HepG2 (cell line): ENCODE results near the gene TMEM125. TPM values are rescaled to one million over a fixed set of nuclear protein-coding genes. Genes with fewer than 3 reads are reported as not detected.

ENCODE experiments used
- ATAC-seq: fragments of 200-7000 bp; cut with Tn5 transposase; 3 replicates; pipeline ENCODE4 v1.9.1; 2020; ENCODE audit warnings: mild to moderate bottlenecking, moderate library complexity
- BruUV-seq: library from RNA; stranded (reverse); fragments of 400-500 nt; replicated peaks from 2 replicates; lab custom pipeline; 2021; lab: Mats Ljungman, UMichigan
- CTCF ChIA-PET: fragments of 300-600 bp; formaldehyde crosslinking; extraction: SDS; loops from one replicate; lab custom pipeline; 2021; ENCODE audit warnings: low total read pairs, inconsistent platforms, low intra/inter-chr PET ratio; lab: Yijun Ruan, JAX
- POLR2A ChIA-PET: fragments of 350-600 bp; sonication (Branson Sonifier 250); formaldehyde crosslinking; loops from one replicate; lab custom pipeline; 2020; ENCODE audit warnings: antibody characterized with exemption, inconsistent platforms; lab: Yijun Ruan, JAX
- DNase-seq: peaks from one replicate; pipeline ENCODE4 v3.0.0-alpha.2; 2015; ENCODE audit warnings: low spot score
- FAIRE-seq: peaks from 3 replicates; lab custom pipeline; 2011; peaks lifted over from hg19 to GRCh38; lab: Jason Lieb, UNC
- H2AFZ ChIP-seq: one replicate; pipeline ENCODE4 v1.6.1; 2011; ENCODE audit warnings: low read length, inconsistent platforms
- H3K27ac ChIP-seq: fragments of 300-600 bp; 3 replicates; pipeline ENCODE4 v1.8.0; 2011; ENCODE audit warnings: mixed run types, mild to moderate bottlenecking, mixed read lengths, low read length, inconsistent platforms; ENCODE audit not compliant: insufficient read depth; ENCODE audit errors: extremely low read length
- H3K27me3 ChIP-seq, 2 experiments: fragments of 200-600 bp in 1 of 2; 2 replicates in 1 of 2; 3 replicates in 1 of 2; pipeline versions ENCODE4 v1.6.0 to v1.8.0; 2011; ENCODE audit warnings: low read length in 2 of 2, mild to moderate bottlenecking in 2 of 2, moderate library complexity in 2 of 2, inconsistent platforms in 1 of 2; ENCODE audit not compliant: insufficient read depth in 2 of 2, control insufficient read depth in 1 of 2
- H3K36me3 ChIP-seq, 2 experiments: fragments of 200-600 bp in 1 of 2; replicated peaks in 1 of 2; 2 replicates in 1 of 2; 3 replicates in 1 of 2; pipeline versions ENCODE4 v1.5.1 to v1.8.0; 2011; ENCODE audit warnings: low read length in 2 of 2, inconsistent platforms in 1 of 2; ENCODE audit not compliant: insufficient read depth in 2 of 2, control insufficient read depth in 1 of 2
- H3K4me1 ChIP-seq: 2 replicates; pipeline ENCODE4 v1.5.1; 2012; ENCODE audit warnings: low read length, inconsistent platforms; ENCODE audit not compliant: insufficient read depth
- H3K4me2 ChIP-seq: 2 replicates; pipeline ENCODE4 v1.6.0; 2011; ENCODE audit warnings: low read depth, low read length, inconsistent platforms
- H3K4me3 ChIP-seq, 3 experiments: fragments of 200-600 bp in 1 of 3; sonication (generic), shearing (Covaris generic) in 1 of 3; replicated peaks in 1 of 3; 2 replicates each; pipeline ENCODE4 v1.5.1; 2011 to 2016; ENCODE audit warnings: low read length in 3 of 3, inconsistent platforms in 2 of 3, low read depth in 2 of 3, mild to moderate bottlenecking in 2 of 3, control low read depth in 1 of 3, mixed read lengths in 1 of 3; ENCODE audit not compliant: insufficient read depth in 1 of 3
- H3K79me2 ChIP-seq: one replicate; pipeline ENCODE4 v1.6.1; 2011; ENCODE audit warnings: low read length, inconsistent platforms; ENCODE audit not compliant: insufficient read depth
- H3K9ac ChIP-seq: 2 replicates; pipeline ENCODE4 v1.6.0; 2011; ENCODE audit warnings: mild to moderate bottlenecking, low read depth, low read length, inconsistent platforms; ENCODE audit not compliant: insufficient read depth
- H3K9me3 ChIP-seq: 2 replicates; pipeline ENCODE4 v1.5.1; 2012; ENCODE audit warnings: mild to moderate bottlenecking, low read length
- H4K20me1 ChIP-seq: 2 replicates; pipeline ENCODE4 v1.6.0; 2011; ENCODE audit warnings: inconsistent platforms, mild to moderate bottlenecking, low read length, moderate library complexity; ENCODE audit not compliant: insufficient read depth
- BRF2 ChIP-seq: sonication (generic); formaldehyde crosslinking; IDR thresholded peaks from 2 replicates; pipeline ENCODE4 v1.8.1; 2022; ENCODE audit warnings: mild to moderate bottlenecking, missing genetic modification reagents
- DR1 ChIP-seq: sonication (generic); formaldehyde crosslinking; IDR thresholded peaks from 2 replicates; pipeline ENCODE4 v1.8.0; 2021; ENCODE audit warnings: mild to moderate bottlenecking, missing genetic modification reagents, inconsistent platforms
- ERF ChIP-seq: IDR thresholded peaks from 2 replicates; pipeline ENCODE4 v1.6.1; 2018; ENCODE audit warnings: missing biosample characterization, missing genetic modification reagents
- HDAC2 ChIP-seq: sonication (generic); formaldehyde crosslinking; IDR thresholded peaks from 2 replicates; pipeline ENCODE4 v1.4.0; 2020; ENCODE audit warnings: missing genetic modification reagents
- ZFP82 ChIP-seq: sonication (generic); formaldehyde crosslinking; IDR thresholded peaks from 2 replicates; pipeline ENCODE4 v1.5.1; 2020; ENCODE audit warnings: mild to moderate bottlenecking, missing genetic modification reagents, borderline replicate concordance
- ZNF136 ChIP-seq: sonication (generic); formaldehyde crosslinking; IDR thresholded peaks from 2 replicates; pipeline ENCODE4 v1.8.1; 2022; ENCODE audit warnings: low read depth, mild to moderate bottlenecking, moderate library complexity, missing genetic modification reagents
- WGBS: methylation state at CpG from one replicate; pipeline ENCODE4 v1.1.6; 2017; ENCODE audit warnings: low lambda C conversion rate; 5-methylcytosine and 5-hydroxymethylcytosine counted together
- in situ Hi-C: cut with HindIII; loops from 2 replicates; pipeline ENCODE4 v1.10.0; 2017; ENCODE audit warnings: low pct_unique_long_range_greater_than_20kb; ENCODE audit not compliant: extremely low pct_ligation_motif_present
- intact Hi-C: fragments of 100-400 bp; cut with micrococcal nuclease; formaldehyde crosslinking; loops from one replicate; pipeline ENCODE4 v1.10.0; 2022; ENCODE audit not compliant: unreplicated experiment
- polyA plus RNA-seq, 8 experiments: library from polyadenylated mRNA; depleted of rRNA in 3 of 8; stranded (reverse) in 7 of 8; unstranded in 1 of 8; fragments of >200 nt; fragmentation: Illumina TruSeq in 4 of 8; extraction: Trizol in 4 of 8; gene quantifications; 2 replicates each; pipeline versions ENCODE4 v1.2.1 to v1.2.3, GENCODE V29; 2011 to 2016; ENCODE audit warnings: low read depth in 4 of 8, missing spikeins in 1 of 8, mixed read lengths in 1 of 8; ENCODE audit not compliant: insufficient read depth in 1 of 8
- total RNA-seq, 5 experiments: library from RNA; depleted of rRNA; stranded (reverse); fragments of >200 nt; fragmentation: Illumina TruSeq; extraction: Trizol; gene quantifications; 2 replicates each; pipeline ENCODE4 v1.2.3, GENCODE V29; 2016; ENCODE audit warnings: low read depth in 1 of 5

TMEM125 gene
- total and polyA plus RNA-seq, 2 of the 13 experiments (the other 11 are each of a cell fraction or from before 2014, with no cell fraction given): 0.03 TPM; not detected in 1

DNA sequence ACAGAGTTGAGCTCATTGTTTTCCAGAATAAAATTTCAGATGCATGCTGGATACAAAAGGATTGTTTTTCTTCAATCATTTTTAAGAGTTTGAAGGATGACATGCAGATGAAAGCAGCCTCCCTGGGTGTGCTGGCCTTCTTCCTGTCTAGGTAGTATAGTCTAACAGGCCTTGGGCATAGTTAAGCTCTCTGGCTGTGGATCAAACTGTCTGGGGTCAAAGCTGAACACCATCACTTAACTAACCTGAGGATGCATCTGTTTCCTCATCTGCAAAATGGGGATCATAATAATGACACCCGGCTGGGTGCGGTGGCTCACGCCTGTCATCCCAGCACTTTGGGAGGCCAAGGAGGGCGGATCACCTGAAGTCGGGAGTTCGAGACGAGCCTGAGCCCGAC, 25.0 kb downstream of the TMEM125 start:
- no peak overlapping the region for H2AFZ ChIP-seq
- H3K4me3 ChIP-seq: no peak overlapping the region
- H3K4me1 ChIP-seq: peaks cover 9% of the 10 kb centered on the region
- ChIA-PET CTCF (no interaction called here), POLR2A (no interaction called here)
- no peak overlapping the region for H3K9ac ChIP-seq
- H3K4me2 ChIP-seq: no peak overlapping the region
- peaks cover 1 to 29% of the 10 kb centered on the region in 2 experiments; a peak in 4 of 5 replicates for H3K27me3 ChIP-seq
- no peaks in the 10 kb centered on the region for H4K20me1 ChIP-seq
- ATAC-seq: no peak
- H3K9me3 ChIP-seq: no peaks in the 10 kb centered on the region
- in situ Hi-C loops (no loop called here), intact Hi-C loops (no loop called here)
- DNase-seq: no peak
- H3K36me3 ChIP-seq: no peaks in the 10 kb centered on the region
- no peak overlapping the region for H3K27ac ChIP-seq
- 77% methylated on average over 8 of the region's 8 CpGs for WGBS
- FAIRE-seq: no peak
- TF ChIP-seq HDAC2 (CRISPR knock-in tag) (no peak), BRF2 (CRISPR knock-in tag) (no peak)
- BruUV-seq: no TSS peak
- H3K79me2 ChIP-seq: no peaks in the 10 kb centered on the region

DNA sequence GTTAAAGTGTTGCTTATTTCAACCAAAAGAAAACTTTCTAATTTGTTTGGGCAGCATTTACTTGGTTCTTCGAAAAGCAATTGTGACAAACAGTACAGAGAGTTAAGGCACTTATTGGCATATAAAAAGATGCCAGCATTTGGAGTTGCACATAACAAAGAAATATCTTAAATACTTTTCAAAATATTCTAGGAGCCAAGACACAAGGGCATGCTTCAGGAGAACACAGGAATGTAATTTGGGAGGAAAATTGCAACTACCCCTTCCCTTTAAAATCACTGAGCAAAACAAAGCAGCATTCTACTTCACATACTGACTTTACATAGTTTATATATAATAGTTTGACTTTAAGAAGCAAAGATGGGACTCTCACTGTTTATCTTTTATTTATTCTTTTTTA, 26.4 kb downstream of the TMEM125 start:
- H3K9ac ChIP-seq: no peak overlapping the region
- no peaks in the 10 kb centered on the region for H3K9me3 ChIP-seq
- no TSS peak for BruUV-seq
- intact Hi-C loops: no loop called here
- peaks cover 0 to 33% of the 10 kb centered on the region in 2 experiments; a peak in 3 of 5 replicates for H3K27me3 ChIP-seq
- CTCF ChIA-PET: no interaction called here
- DNase-seq: no peak
- no peaks in the 10 kb centered on the region for H4K20me1 ChIP-seq
- peaks cover 9% of the 10 kb centered on the region; the same call in 1 of the 2 replicates for H3K4me1 ChIP-seq
- no peak for TF ChIP-seq ZFP82
- no peak for TF ChIP-seq ERF
- no peak for TF ChIP-seq ZNF136 (CRISPR knock-in tag)
- TF ChIP-seq DR1 (CRISPR knock-in tag): no peak
- TF ChIP-seq, all 625 proteins: peak for 0
- no peaks in the 10 kb centered on the region for H3K36me3 ChIP-seq
- no peak for ATAC-seq
- no peak overlapping the region for H3K4me3 ChIP-seq
- no peak overlapping the region for H2AFZ ChIP-seq
- POLR2A ChIA-PET: interaction anchor here (0.6 kb wide), 1 partner anchor 15 kb away, joined by 6 read pairs; no protein-coding TSS in a partner anchor
- FAIRE-seq: no peak
- 31% methylated on average over 1 of the region's 1 CpG for WGBS
- in situ Hi-C loops: no loop called here
- no peaks in the 10 kb centered on the region for H3K79me2 ChIP-seq
- H3K4me2 ChIP-seq: no peak overlapping the region
- H3K27ac ChIP-seq: no peak overlapping the region
